Ovary (tissue), 9 donors: ENCODE results near the gene NCDN. TPM values are rescaled to one million over a fixed set of nuclear protein-coding genes. Genes with fewer than 3 reads are reported as not detected.

Experiments
- DNase-seq, 5 donors: peaks; one replicate each; pipeline ENCODE4 v3.0.0-alpha.2; 2019 to 2020
- H3K27ac ChIP-seq, 2 donors: fragments of 200-600 bp; one replicate each; pipeline versions ENCODE4 v1.5.1 to v1.8.0; 2019 to 2022
- H3K27me3 ChIP-seq: fragments of 200-600 bp; one replicate; pipeline ENCODE4 v1.8.0; 2022
- H3K36me3 ChIP-seq: fragments of 200-600 bp; sonication (generic); one replicate; pipeline ENCODE4 v1.5.1; 2019
- H3K4me1 ChIP-seq: one replicate; pipeline ENCODE4 v1.8.1; 2013; ENCODE audit warnings: mild to moderate bottlenecking, moderate library complexity; ENCODE audit not compliant: insufficient read depth
- H3K4me3 ChIP-seq: fragments of 200-600 bp; sonication (generic); one replicate; pipeline ENCODE4 v1.5.1; 2017
- H3K9me3 ChIP-seq, 2 donors: fragments of 200-600 bp in 1 of 2; sonication (generic) in 1 of 2; one replicate each; pipeline versions ENCODE4 v1.5.1 to v1.8.1; 2013 to 2019; ENCODE audit warnings: mild to moderate bottlenecking in 1 of 2, moderate library complexity in 1 of 2
- CTCF ChIP-seq, 3 donors: fragments of 450-650 bp in 2 of 3; fragments of 200-600 bp in 1 of 3; IDR thresholded peaks; one replicate each; pipeline versions ENCODE4 v1.5.1 to v1.8.0; 2016 to 2022; ENCODE audit warnings: antibody characterized with exemption in 3 of 3, mild to moderate bottlenecking in 1 of 3
- EP300 ChIP-seq: sonication (generic); formaldehyde crosslinking; IDR thresholded peaks from one replicate; pipeline ENCODE4 v1.6.1; 2017; ENCODE audit warnings: antibody characterized with exemption
- POLR2A ChIP-seq: fragments of 450-650 bp; IDR thresholded peaks from one replicate; pipeline ENCODE4 v1.6.1; 2017; ENCODE audit warnings: antibody characterized with exemption, mild to moderate bottlenecking, moderate library complexity
- WGBS, 3 donors: extraction: QIAGEN DNeasy Blood & Tissue Kit in 1 of 3; methylation state at CpG; one replicate each; pipeline versions ENCODE4 v1.1.5 to v1.1.7; 2013 to 2017; 5-methylcytosine and 5-hydroxymethylcytosine counted together
- intact Hi-C, 4 donors: fragments of 100-400 bp; cut with DNase I; formaldehyde crosslinking; loops; one replicate each; pipeline versions ENCODE4 v1.11.0 to v1.15.1; 2022 to 2023
- polyA plus RNA-seq, 2 donors: library from polyadenylated mRNA; stranded (reverse); fragments of 200-250 nt in 1 of 2; fragments of 350-450 nt in 1 of 2; fragmentation: Illumina TruSeq in 1 of 2; extraction: RNeasy Lipid Tissue Mini Kit (QIAGEN cat#74804) in 1 of 2; gene quantifications; one replicate each; pipeline ENCODE4 v1.2.3, GENCODE V29; 2013 to 2014
- total RNA-seq, 7 donors: library from RNA; depleted of rRNA in 2 of 7; stranded (reverse); fragments of >200 nt in 2 of 7; fragmentation: NEBNext Ultra II Directional in 3 of 7; extraction: Animal tissue kit (Norgen Biotek cat#: 25700) in 3 of 7; gene quantifications; one replicate each; pipeline versions ENCODE4 v1.1.0 to v1.2.4, GENCODE V29; 2016 to 2023
- donor health status: DM: no; HTN: no; CAD: no; lungs with moderate emphysema.
- donor health status: DM: no; HTN: no; CAD: no.
- donor health status: Bipolar disorder and iron deficiency.
- donor health status: DM: yes; HTN: yes; CAD: no.
- donor health status: DM: no; HTN: no; CAD: no.
- donor health status: DM: yes; HTN: yes; CAD: no.

Gene NCDN
- total and polyA plus RNA-seq, 9 donors = 5.9 to 36.2 (median 22.9) TPM

- Histone ChIP-seq H3K36me3 (no peaks in the 10 kb centered on the region), H3K4me3 (peak overlapping the region; percentile 98), H3K4me1 (peaks cover 6% of the 10 kb centered on the region), H3K9me3 (no peaks in the 10 kb centered on the region), H3K27me3 (no peaks in the 10 kb centered on the region), H3K27ac (peak overlapping the region; percentile 10 to 95)
- peak; percentile 33 to 66 (median 45) for DNase-seq
- 18 to 20% (median 20%) methylated on average over 26 of the region's 26 CpGs for WGBS, 3 donors
- no peak for TF ChIP-seq POLR2A
- TF ChIP-seq EP300 = no peak
- TF ChIP-seq CTCF (IDR thresholded peaks at IDR 0.05) = no peak
- intact Hi-C loops = no loop called here
Measured at GRCh38 chr1:35558374-35559316, 1.0 kb downstream of the NCDN start.

GRCh38 chr1:35559317-35559944 lies 1.8 kb downstream of the NCDN start:
- H3K4me3 ChIP-seq = no peak overlapping the region
- H3K27ac ChIP-seq = peak overlapping the region in 1 of 2 donors; percentile 10
- H3K4me1 ChIP-seq = peaks cover 6% of the 10 kb centered on the region
- intact Hi-C loops = no loop called here
- DNase-seq = no peak
- TF ChIP-seq CTCF (IDR thresholded peaks at IDR 0.05) (no peak), EP300 (no peak), POLR2A (no peak)
- no peaks in the 10 kb centered on the region for H3K27me3 ChIP-seq
- 76 to 82% (median 80%) methylated on average over 7 of the region's 7 CpGs for WGBS, 3 donors
- H3K36me3 ChIP-seq = no peaks in the 10 kb centered on the region
- no peaks in the 10 kb centered on the region for H3K9me3 ChIP-seq

- intact Hi-C loops = loop anchor here in 3 of 4 donors (5.0 to 10.0 kb wide), 2 partner anchors 108 to 366 kb away; partner anchors contain the start of gene SFPQ (in 1 of the 3)
- 49 to 61% (median 51%) methylated on average over 39 to 44 of the region's 44 CpGs for whole genome bisulfite sequencing, 3 donors
- Histone ChIP-seq H3K4me3 (no peak overlapping the region), H3K36me3 (no peaks in the 10 kb centered on the region), H3K27ac (no peak overlapping the region), H3K9me3 (no peaks in the 10 kb centered on the region), H3K27me3 (no peaks in the 10 kb centered on the region), H3K4me1 (peaks cover 6% of the 10 kb centered on the region)
- peak in 2 of 5 donors; percentile 47 to 51 for DNase-seq
- TF ChIP-seq POLR2A (no peak), CTCF (IDR thresholded peaks at IDR 0.05) (no peak), EP300 (no peak)
Measured at GRCh38 chr1:35560256-35561225, 2.9 kb downstream of the NCDN start.
